ENCODE results near the gene PLCD3.

- TF ChIP-seq POLR2A (IDR thresholded peaks at IDR 0.05; ENCODE audit: low read length) (no peak), GATA1 (IDR thresholded peaks at IDR 0.05; ENCODE audit: low read depth, low read length) (no peak)
These were observed 24.3 kb downstream of the PLCD3 start for GRCh38 chr17:45108051-45108450.
